Mesenchymal stem cell (in vitro differentiated cells and primary cell): Measurements from ENCODE around the gene ABCC2.

Experiments
- DNase-seq: peaks from one replicate; pipeline ENCODE4 v3.0.0-alpha.2; 2013
- H2AFZ ChIP-seq: one replicate; pipeline ENCODE4 v1.6.1; 2013; ENCODE audit warnings: low read depth, mild to moderate bottlenecking, control low read depth, inconsistent platforms, low read length, moderate library complexity
- H2AK5ac ChIP-seq: 2 replicates; pipeline ENCODE4 v1.6.1; 2013; ENCODE audit warnings: low read length, moderate library complexity, mild to moderate bottlenecking, inconsistent platforms; ENCODE audit not compliant: severe bottlenecking
- H2BK120ac ChIP-seq: one replicate; pipeline ENCODE4 v1.6.1; 2013; ENCODE audit warnings: low read depth, mild to moderate bottlenecking, inconsistent platforms, low read length, moderate library complexity
- H2BK12ac ChIP-seq, 2 experiments: one replicate each; pipeline ENCODE4 v1.6.1; 2013; ENCODE audit warnings: inconsistent platforms in 2 of 2, low read length in 2 of 2, mild to moderate bottlenecking in 2 of 2, moderate library complexity in 2 of 2, control low read depth in 1 of 2
- H2BK15ac ChIP-seq: one replicate; pipeline ENCODE4 v1.6.1; 2013; ENCODE audit warnings: mild to moderate bottlenecking, low read depth, inconsistent platforms; ENCODE audit not compliant: poor library complexity, severe bottlenecking
- H2BK5ac ChIP-seq: 2 replicates; pipeline ENCODE4 v1.6.1; 2013; ENCODE audit warnings: low read depth, mild to moderate bottlenecking, low read length, control low read depth, inconsistent platforms; ENCODE audit not compliant: poor library complexity, severe bottlenecking
- H3K14ac ChIP-seq, 2 experiments: one replicate each; pipeline ENCODE4 v1.6.1; 2013; ENCODE audit warnings: inconsistent platforms in 2 of 2, low read length in 2 of 2, control low read depth in 1 of 2, mild to moderate bottlenecking in 1 of 2, moderate library complexity in 1 of 2
- H3K18ac ChIP-seq, 2 experiments: one replicate each; pipeline ENCODE4 v1.6.1; 2013; ENCODE audit warnings: inconsistent platforms in 2 of 2, low read length in 2 of 2, control low read depth in 1 of 2, low read depth in 1 of 2, mild to moderate bottlenecking in 1 of 2
- H3K23ac ChIP-seq, 2 experiments: one replicate each; pipeline ENCODE4 v1.6.1; 2013; ENCODE audit warnings: inconsistent platforms in 2 of 2, low read length in 2 of 2, mild to moderate bottlenecking in 2 of 2, moderate library complexity in 2 of 2, control low read depth in 1 of 2
- H3K27ac ChIP-seq: 2 replicates; pipeline ENCODE4 v1.5.1; 2013; ENCODE audit warnings: mild to moderate bottlenecking, moderate library complexity, low read length, control low read depth, inconsistent platforms; ENCODE audit not compliant: poor library complexity, severe bottlenecking
- H3K27me3 ChIP-seq, 2 experiments: 2 replicates each; pipeline versions ENCODE4 v1.6.1 to v1.7.0; 2013; ENCODE audit warnings: low read length in 2 of 2, mild to moderate bottlenecking in 2 of 2, moderate library complexity in 2 of 2, control low read depth in 1 of 2, inconsistent platforms in 1 of 2; ENCODE audit not compliant: control insufficient read depth in 1 of 2, insufficient read depth in 1 of 2
- H3K36me3 ChIP-seq, 2 experiments: 2 replicates each; pipeline versions ENCODE4 v1.6.1 to v1.7.0; 2013; ENCODE audit warnings: low read length in 2 of 2, control low read depth in 1 of 2, inconsistent platforms in 1 of 2, low read depth in 1 of 2, mild to moderate bottlenecking in 1 of 2; ENCODE audit not compliant: insufficient read depth in 2 of 2, control insufficient read depth in 1 of 2
- H3K4ac ChIP-seq, 2 experiments: one replicate each; pipeline ENCODE4 v1.6.1; 2013; ENCODE audit warnings: inconsistent platforms in 2 of 2, low read length in 2 of 2, mild to moderate bottlenecking in 2 of 2, moderate library complexity in 2 of 2, control low read depth in 1 of 2, low read depth in 1 of 2
- H3K4me1 ChIP-seq: 2 replicates; pipeline ENCODE4 v1.6.1; 2013; ENCODE audit warnings: low read depth, low read length, control low read depth; ENCODE audit not compliant: control insufficient read depth, insufficient read depth
- H3K4me2 ChIP-seq: 2 replicates; pipeline ENCODE4 v1.6.1; 2013; ENCODE audit warnings: low read length, mild to moderate bottlenecking, inconsistent platforms; ENCODE audit not compliant: poor library complexity, severe bottlenecking
- H3K4me3 ChIP-seq, 2 experiments: 2 replicates each; pipeline versions ENCODE4 v1.5.1 to v1.7.0; 2013; ENCODE audit warnings: low read length in 2 of 2, mild to moderate bottlenecking in 2 of 2, control low read depth in 1 of 2, low read depth in 1 of 2; ENCODE audit not compliant: insufficient read depth in 1 of 2
- H3K79me1 ChIP-seq: replicated peaks from 2 replicates; pipeline ENCODE4 v1.6.1; 2013; ENCODE audit warnings: mild to moderate bottlenecking, control low read depth, low read length, inconsistent platforms; ENCODE audit not compliant: poor library complexity, severe bottlenecking
- H3K9ac ChIP-seq: 2 replicates; pipeline ENCODE4 v1.7.0; 2013; ENCODE audit warnings: mild to moderate bottlenecking, low read length, moderate library complexity
- H3K9me3 ChIP-seq: 2 replicates; pipeline ENCODE4 v1.7.0; 2013; ENCODE audit warnings: mild to moderate bottlenecking, low read length; ENCODE audit not compliant: control insufficient read depth
- H4K8ac ChIP-seq: one replicate; pipeline ENCODE4 v1.6.1; 2013; ENCODE audit warnings: inconsistent platforms, mild to moderate bottlenecking, low read length, moderate library complexity
- H4K91ac ChIP-seq: one replicate; pipeline ENCODE4 v1.6.1; 2013; ENCODE audit warnings: mild to moderate bottlenecking, low read length, inconsistent platforms
- WGBS: methylation state at CpG from one replicate; pipeline ENCODE4 v1.1.7; 2013; ENCODE audit warnings: mixed read lengths; 5-methylcytosine and 5-hydroxymethylcytosine counted together

The ABCC2 gene

GRCh38 chr10:99756159-99756558, 26.3 kb upstream of the ABCC2 start:
- Histone ChIP-seq H2BK5ac (no peak overlapping the region), H3K79me1 (no peaks in the 10 kb centered on the region), H2BK12ac (no peak overlapping the region), H3K36me3 (peaks cover 13 to 91% of the 10 kb centered on the region in 2 experiments), H2BK120ac (no peak overlapping the region), H3K4ac (no peak overlapping the region), H3K18ac (no peak overlapping the region), H3K4me3 (no peak overlapping the region), H2AK5ac (no peak overlapping the region), H3K27me3 (no peaks in the 10 kb centered on the region), H3K27ac (no peak overlapping the region), H3K23ac (no peak overlapping the region), H3K9ac (no peak overlapping the region), H4K91ac (no peak overlapping the region), H3K9me3 (no peaks in the 10 kb centered on the region), H2AFZ (no peak overlapping the region), H3K4me1 (no peaks in the 10 kb centered on the region), H2BK15ac (no peak overlapping the region), H4K8ac (no peak overlapping the region), H3K14ac (no peak overlapping the region), H3K4me2 (no peak overlapping the region)
- no peak for DNase-seq
- no CpG with 5 or more reads among the region's 1 CpG for WGBS

- no peak overlapping the region for H2BK120ac ChIP-seq
- H3K4me1 ChIP-seq: no peaks in the 10 kb centered on the region
- 96% methylated on average over 2 of the region's 2 CpGs for WGBS
- no peak overlapping the region for H2BK5ac ChIP-seq
- no peak overlapping the region for H2BK12ac ChIP-seq
- no peak overlapping the region for H3K4me2 ChIP-seq
- H3K36me3 ChIP-seq: peaks cover 12 to 77% of the 10 kb centered on the region in 2 experiments
- H3K4me3 ChIP-seq: no peak overlapping the region
- H3K4ac ChIP-seq: no peak overlapping the region
- no peak for DNase-seq
- H3K9ac ChIP-seq: peak overlapping the region; percentile 34
- H2AFZ ChIP-seq: no peak overlapping the region
- no peak overlapping the region for H2AK5ac ChIP-seq
- no peak overlapping the region for H3K14ac ChIP-seq
- no peak overlapping the region for H3K27ac ChIP-seq
- no peak overlapping the region for H4K8ac ChIP-seq
- no peak overlapping the region for H3K23ac ChIP-seq
- no peaks in the 10 kb centered on the region for H3K79me1 ChIP-seq
- no peaks in the 10 kb centered on the region for H3K27me3 ChIP-seq
- no peak overlapping the region for H4K91ac ChIP-seq
- H3K18ac ChIP-seq: no peak overlapping the region
- H2BK15ac ChIP-seq: no peak overlapping the region
- H3K9me3 ChIP-seq: peaks cover under 1% of the 10 kb centered on the region
Observed at GRCh38 chr10:99758211-99758891, 24.1 kb upstream of the ABCC2 start.

GRCh38 chr10:99760321-99760720, 22.1 kb upstream of the ABCC2 start:
- H3K4me3 ChIP-seq: no peak overlapping the region
- H3K9me3 ChIP-seq: peaks cover 4% of the 10 kb centered on the region

GRCh38 chr10:99761365-99761764, 21.1 kb upstream of the ABCC2 start:
- Histone ChIP-seq H2BK15ac (no peak overlapping the region), H2BK12ac (no peak overlapping the region), H2BK5ac (no peak overlapping the region), H3K14ac (no peak overlapping the region), H3K18ac (no peak overlapping the region), H3K9me3 (peaks cover 4% of the 10 kb centered on the region), H3K23ac (no peak overlapping the region), H3K27ac (no peak overlapping the region), H3K4me3 (no peak overlapping the region), H3K9ac (no peak overlapping the region), H3K4ac (no peak overlapping the region), H3K4me1 (no peaks in the 10 kb centered on the region), H3K27me3 (no peaks in the 10 kb centered on the region), H3K4me2 (no peak overlapping the region), H3K36me3 (peaks cover 11 to 51% of the 10 kb centered on the region in 2 experiments), H2BK120ac (no peak overlapping the region), H3K79me1 (no peaks in the 10 kb centered on the region), H2AFZ (no peak overlapping the region), H4K8ac (no peak overlapping the region), H2AK5ac (no peak overlapping the region), H4K91ac (no peak overlapping the region)
- no peak for DNase-seq

More at GRCh38 chr10:99760321-99760720, 22.1 kb upstream of the ABCC2 start:
- Histone ChIP-seq H3K27ac (no peak overlapping the region), H2BK5ac (no peak overlapping the region), H2BK12ac (peak overlapping the region in 1 of 2 experiments; percentile 19), H2BK120ac (no peak overlapping the region), H3K27me3 (no peaks in the 10 kb centered on the region), H3K4ac (no peak overlapping the region), H3K36me3 (peaks cover 11 to 61% of the 10 kb centered on the region in 2 experiments), H4K8ac (no peak overlapping the region), H3K14ac (no peak overlapping the region), H3K4me1 (no peaks in the 10 kb centered on the region), H2BK15ac (no peak overlapping the region), H2AK5ac (no peak overlapping the region), H4K91ac (no peak overlapping the region), H3K18ac (peak overlapping the region in 1 of 2 experiments; percentile 3), H3K4me2 (no peak overlapping the region), H3K23ac (no peak overlapping the region), H2AFZ (no peak overlapping the region), H3K9ac (no peak overlapping the region), H3K79me1 (no peaks in the 10 kb centered on the region)
- DNase-seq: no peak
- WGBS: 100% methylated on average over 1 of the region's 1 CpG
